B cell (primary cell): ENCODE measurements around the gene AFG1L. TPM values are rescaled to one million over a fixed set of nuclear protein-coding genes. Genes with fewer than 3 reads are reported as not detected.

Source experiments
- ATAC-seq: fragments of 200-7000 bp; cut with Tn5 transposase; one replicate; pipeline ENCODE4 v1.10.0; 2021; ENCODE audit warnings: low read depth, mild to moderate bottlenecking, moderate number of reproducible peaks, moderate library complexity
- CTCF ChIA-PET: fragments of 350-600 bp; sonication (Branson Sonifier 250); formaldehyde crosslinking; loops from one replicate; lab custom pipeline; 2021; ENCODE audit warnings: antibody characterized with exemption, inconsistent platforms; lab: Charles Lee
- POLR2A ChIA-PET: fragments of 350-600 bp; sonication (Branson Sonifier 250); formaldehyde crosslinking; loops from one replicate; lab custom pipeline; 2021; ENCODE audit warnings: antibody characterized with exemption; lab: Charles Lee
- DNase-seq: peaks from one replicate; pipeline ENCODE4 v3.0.0; 2013
- H2AFZ ChIP-seq: 2 replicates; pipeline ENCODE4 v1.6.1; 2012; ENCODE audit warnings: mild to moderate bottlenecking, low read depth, low read length; ENCODE audit not compliant: insufficient read depth, poor library complexity, severe bottlenecking
- H3K27ac ChIP-seq, 2 donors: 1 replicate in 1 of 2; 2 replicates in 1 of 2; pipeline ENCODE4 v1.5.1; 2012 to 2013; ENCODE audit warnings: low read length in 2 of 2, mild to moderate bottlenecking in 2 of 2, moderate library complexity in 1 of 2
- H3K27me3 ChIP-seq, 4 experiments: fragments of 200-600 bp in 1 of 4; sonication (generic) in 1 of 4; replicated peaks in 1 of 4; 1 replicate in 2 of 4; 2 replicates in 2 of 4; pipeline versions ENCODE4 v1.6.1 to v1.7.0; 2013 to 2016; ENCODE audit warnings: low read length in 3 of 4, mild to moderate bottlenecking in 2 of 4, mixed read lengths in 1 of 4, moderate library complexity in 1 of 4; ENCODE audit not compliant: insufficient read depth in 4 of 4, control insufficient read depth in 3 of 4; ENCODE audit errors: control extremely low read depth in 1 of 4
- H3K36me3 ChIP-seq, 2 experiments: replicated peaks in 1 of 2; 1 replicate in 1 of 2; 2 replicates in 1 of 2; pipeline versions ENCODE4 v1.6.1 to v1.7.1; 2013; ENCODE audit warnings: low read length in 1 of 2; ENCODE audit not compliant: insufficient read depth in 2 of 2, control insufficient read depth in 1 of 2; ENCODE audit errors: control extremely low read depth in 1 of 2, extremely low read depth in 1 of 2
- H3K4me1 ChIP-seq, 2 donors: fragments of 200-600 bp in 1 of 2; sonication (generic) in 1 of 2; 1 replicate in 1 of 2; 2 replicates in 1 of 2; pipeline versions ENCODE4 v1.5.1 to v1.6.1; 2013 to 2017; ENCODE audit warnings: low read length in 2 of 2; ENCODE audit not compliant: control insufficient read depth in 2 of 2, insufficient read depth in 2 of 2
- H3K4me2 ChIP-seq: replicated peaks from 2 replicates; pipeline ENCODE3; 2012; ENCODE audit warnings: mild to moderate bottlenecking, low read depth, low read length; ENCODE audit not compliant: poor library complexity, severe bottlenecking
- H3K4me3 ChIP-seq, 5 experiments: fragments of 200-600 bp in 1 of 5; sonication (generic) in 1 of 5; 1 replicate in 3 of 5; 2 replicates in 2 of 5; pipeline versions ENCODE4 v1.5.1 to v1.7.0; 2011 to 2016; ENCODE audit warnings: low read length in 4 of 5, mild to moderate bottlenecking in 4 of 5, low read depth in 2 of 5, control low read depth in 1 of 5, moderate library complexity in 1 of 5; ENCODE audit not compliant: insufficient read depth in 1 of 5; ENCODE audit errors: control extremely low read depth in 1 of 5, extremely low read depth in 1 of 5
- H3K79me2 ChIP-seq: fragments of 200-600 bp; sonication (generic); one replicate; pipeline ENCODE4 v1.6.0; 2016; ENCODE audit warnings: low read length; ENCODE audit not compliant: control insufficient read depth, insufficient read depth
- H3K9ac ChIP-seq: fragments of 200-600 bp; sonication (generic); 2 replicates; pipeline ENCODE4 v1.6.1; 2017; ENCODE audit warnings: mild to moderate bottlenecking, low read length, moderate library complexity
- H3K9me3 ChIP-seq, 3 donors: one replicate each; pipeline versions ENCODE4 v1.6.1 to v1.7.1; 2013; ENCODE audit warnings: low read length in 2 of 3; ENCODE audit not compliant: control insufficient read depth in 2 of 3, insufficient read depth in 1 of 3; ENCODE audit errors: control extremely low read depth in 1 of 3
- H4K20me1 ChIP-seq: 2 replicates; pipeline ENCODE4 v1.6.0; 2012; ENCODE audit warnings: mild to moderate bottlenecking, low read length; ENCODE audit not compliant: insufficient read depth, control insufficient read depth, poor library complexity, severe bottlenecking
- H3K27ac Mint-ChIP-seq: one replicate; pipeline ENCODE4 v1.8.0; 2021; ENCODE audit warnings: mixed read lengths
- H3K27me3 Mint-ChIP-seq: one replicate; pipeline ENCODE4 v1.8.0; 2021; ENCODE audit warnings: mixed read lengths
- H3K4me1 Mint-ChIP-seq: one replicate; pipeline ENCODE4 v1.8.0; 2021; ENCODE audit warnings: mixed read lengths
- H3K4me3 Mint-ChIP-seq: one replicate; pipeline ENCODE4 v1.8.0; 2021; ENCODE audit warnings: mixed read lengths
- H3K9me3 Mint-ChIP-seq: one replicate; pipeline ENCODE4 v1.8.0; 2022; ENCODE audit warnings: mixed read lengths; ENCODE audit not compliant: insufficient read depth
- EZH2 ChIP-seq: IDR thresholded peaks from 2 replicates; pipeline ENCODE4 v1.6.1; 2012; ENCODE audit warnings: borderline replicate concordance, low read depth, mild to moderate bottlenecking, moderate library complexity, low read length; ENCODE audit not compliant: insufficient read depth, poor library complexity, severe bottlenecking
- WGBS: methylation state at CpG from one replicate; pipeline ENCODE4 v1.1.5; 2013; ENCODE audit warnings: missing lambda C conversion rate; ENCODE audit not compliant: insufficient coverage; 5-methylcytosine and 5-hydroxymethylcytosine counted together
- intact Hi-C: fragments of 100-400 bp; cut with micrococcal nuclease; formaldehyde crosslinking; loops from one replicate; pipeline ENCODE4 v1.10.0; 2022
- polyA plus RNA-seq: library from polyadenylated mRNA; depleted of rRNA; stranded (reverse); fragments of >200 nt; gene quantifications from 2 replicates; pipeline ENCODE4 v1.2.3, GENCODE V29; 2012
- total RNA-seq, 2 donors: library from RNA; stranded (reverse); fragments of 120-200 nt in 1 of 2; gene quantifications; 1 replicate in 1 of 2; 2 replicates in 1 of 2; pipeline versions ENCODE4 v1.2.3 to v1.2.4, GENCODE V29; 2013 to 2022
- TF ChIP-seq, protein P1 (sequence below): fragments of 200-600 bp; IDR thresholded peaks from one replicate; pipeline ENCODE4 v1.8.0; 2022; ENCODE audit warnings: antibody characterized with exemption, mild to moderate bottlenecking

Gene AFG1L
- total and polyA plus RNA-seq, 2 donors (not counting 1 experiment from before 2014, with no cell fraction given) = 1.8 to 14.2 TPM

DNA sequence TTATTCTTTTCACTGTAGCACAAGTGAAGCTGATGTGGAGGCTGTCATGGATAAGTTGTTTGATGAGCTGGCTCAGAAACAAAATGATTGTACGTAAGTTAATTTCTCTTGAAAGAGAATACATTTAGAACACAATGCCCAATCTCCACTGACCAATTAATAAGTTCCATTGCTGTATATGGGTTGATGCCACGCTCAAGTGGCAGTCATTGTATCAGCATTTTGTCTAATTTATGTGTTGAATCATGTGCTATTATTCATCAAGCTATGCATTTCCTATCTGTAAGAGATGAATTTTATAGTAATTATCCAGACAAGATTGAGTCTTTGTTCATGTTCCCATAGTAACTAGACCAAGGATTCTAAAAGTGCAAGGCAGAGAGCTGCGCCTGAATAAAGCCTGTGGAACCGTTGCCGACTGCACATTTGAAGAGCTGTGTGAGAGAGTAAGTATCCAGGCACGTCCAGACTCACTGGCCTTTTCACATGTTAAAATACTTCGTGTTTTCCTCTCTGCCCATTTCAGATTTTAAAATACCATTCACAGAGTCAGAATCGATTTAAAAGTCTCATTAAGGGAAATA, 182.1 kb downstream of the AFG1L start:
- Histone ChIP-seq H3K36me3 (no peaks in the 10 kb centered on the region), H3K9ac (no peak overlapping the region), H3K4me3 (no peak overlapping the region), H3K79me2 (no peaks in the 10 kb centered on the region), H3K4me1 (no peaks in the 10 kb centered on the region), H3K4me2 (no peak overlapping the region), H2AFZ (no peak overlapping the region), H3K27ac (no peak overlapping the region), H3K27me3 (no peaks in the 10 kb centered on the region), H4K20me1 (no peaks in the 10 kb centered on the region), H3K9me3 (no peaks in the 10 kb centered on the region)
- ATAC-seq (no peak), DNase-seq (no peak)
- Mint-ChIP-seq H3K27ac (no peak overlapping the region), H3K4me3 (no peak overlapping the region), H3K4me1 (no peaks in the 10 kb centered on the region), H3K9me3 (no peaks in the 10 kb centered on the region), H3K27me3 (no peaks in the 10 kb centered on the region)
- TF ChIP-seq EZH2 = no peak
- TF ChIP-seq, protein P1, sequence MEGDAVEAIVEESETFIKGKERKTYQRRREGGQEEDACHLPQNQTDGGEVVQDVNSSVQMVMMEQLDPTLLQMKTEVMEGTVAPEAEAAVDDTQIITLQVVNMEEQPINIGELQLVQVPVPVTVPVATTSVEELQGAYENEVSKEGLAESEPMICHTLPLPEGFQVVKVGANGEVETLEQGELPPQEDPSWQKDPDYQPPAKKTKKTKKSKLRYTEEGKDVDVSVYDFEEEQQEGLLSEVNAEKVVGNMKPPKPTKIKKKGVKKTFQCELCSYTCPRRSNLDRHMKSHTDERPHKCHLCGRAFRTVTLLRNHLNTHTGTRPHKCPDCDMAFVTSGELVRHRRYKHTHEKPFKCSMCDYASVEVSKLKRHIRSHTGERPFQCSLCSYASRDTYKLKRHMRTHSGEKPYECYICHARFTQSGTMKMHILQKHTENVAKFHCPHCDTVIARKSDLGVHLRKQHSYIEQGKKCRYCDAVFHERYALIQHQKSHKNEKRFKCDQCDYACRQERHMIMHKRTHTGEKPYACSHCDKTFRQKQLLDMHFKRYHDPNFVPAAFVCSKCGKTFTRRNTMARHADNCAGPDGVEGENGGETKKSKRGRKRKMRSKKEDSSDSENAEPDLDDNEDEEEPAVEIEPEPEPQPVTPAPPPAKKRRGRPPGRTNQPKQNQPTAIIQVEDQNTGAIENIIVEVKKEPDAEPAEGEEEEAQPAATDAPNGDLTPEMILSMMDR = no peak
- 100% methylated on average over 2 of the region's 8 CpGs for WGBS
- CTCF ChIA-PET = interaction anchor here (3.4 kb wide), 1 partner anchor 15 kb away, joined by 19 read pairs; no protein-coding TSS in a partner anchor
- intact Hi-C loops = no loop called here
- POLR2A ChIA-PET = no interaction called here

DNA sequence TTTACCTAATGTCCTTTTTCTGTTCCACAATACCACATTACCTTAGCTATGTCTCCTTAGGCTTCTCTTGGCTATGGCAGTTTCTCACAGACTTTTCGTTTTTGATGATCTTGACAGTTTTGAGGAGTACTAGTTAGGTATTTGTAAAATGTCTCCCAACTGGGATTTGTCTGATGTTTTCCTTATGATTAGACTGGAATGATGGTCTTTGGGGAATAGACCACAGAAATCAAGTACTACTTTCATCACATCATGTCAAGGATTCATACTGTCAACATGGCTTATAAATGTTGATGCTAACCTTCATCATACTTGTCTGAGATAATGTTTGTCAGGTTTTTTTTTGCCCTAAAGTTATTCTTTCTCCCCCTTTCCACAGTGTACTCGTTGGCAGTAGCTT, 187.7 kb downstream of the AFG1L start:
- H4K20me1 ChIP-seq = no peaks in the 10 kb centered on the region
- Mint-ChIP-seq H3K27ac (no peak overlapping the region), H3K4me3 (no peak overlapping the region), H3K9me3 (peaks cover 5% of the 10 kb centered on the region), H3K4me1 (no peaks in the 10 kb centered on the region), H3K27me3 (no peaks in the 10 kb centered on the region)
- intact Hi-C loops = no loop called here
- H3K27me3 ChIP-seq = no peaks in the 10 kb centered on the region
- H3K4me1 ChIP-seq = no peaks in the 10 kb centered on the region
- WGBS = no CpG with 5 or more reads among the region's 2 CpGs
- TF ChIP-seq, protein P1 = no peak
- TF ChIP-seq EZH2 = no peak
- no peaks in the 10 kb centered on the region for H3K36me3 ChIP-seq
- CTCF ChIA-PET = interaction anchor here (1.6 kb wide), 1 partner anchor 11 kb away, joined by 5 read pairs; no protein-coding TSS in a partner anchor
- H3K9me3 ChIP-seq = peaks cover 0 to 7% (median 0%) of the 10 kb centered on the region in 3 donors
- H2AFZ ChIP-seq = no peak overlapping the region
- POLR2A ChIA-PET = no interaction called here
- no peak overlapping the region for H3K27ac ChIP-seq
- DNase-seq (no peak), ATAC-seq (no peak)
- no peaks in the 10 kb centered on the region for H3K79me2 ChIP-seq
- H3K4me2 ChIP-seq = no peak overlapping the region
- no peak overlapping the region for H3K9ac ChIP-seq
- H3K4me3 ChIP-seq = no peak overlapping the region
